IMR-90 (cell line): ENCODE data around the gene RUNX2. TPM values are rescaled to one million over a fixed set of nuclear protein-coding genes. Genes with fewer than 3 reads are reported as not detected.

Source experiments
- ATAC-seq: fragments of 200-7000 bp; cut with Tn5 transposase; 2 replicates; pipeline ENCODE4 v1.9.1; 2020; ENCODE audit warnings: low read depth, mild to moderate bottlenecking, moderate library complexity
- BruUV-seq: library from RNA; stranded (reverse); fragments of 400-500 nt; replicated peaks from 2 replicates; lab custom pipeline; 2021; lab: Mats Ljungman, UMichigan
- CTCF ChIA-PET: fragments of 300-600 bp; formaldehyde crosslinking; extraction: SDS; loops from one replicate; lab custom pipeline; 2021; ENCODE audit warnings: antibody characterized with exemption; lab: Yijun Ruan, JAX
- POLR2A ChIA-PET: fragments of 300-600 bp; sonication (Branson Sonifier 250); formaldehyde crosslinking; loops from one replicate; lab custom pipeline; 2022; ENCODE audit warnings: antibody characterized with exemption; ENCODE audit not compliant: unreplicated experiment; lab: Charles Lee
- DNase-seq: peaks from one replicate; pipeline ENCODE4 v3.0.0; 2013
- H2AFZ ChIP-seq: replicated peaks from 2 replicates; pipeline ENCODE3; 2013; ENCODE audit warnings: low read length, mild to moderate bottlenecking; ENCODE audit not compliant: poor library complexity
- H2AK5ac ChIP-seq: 2 replicates; pipeline ENCODE4 v1.6.1; 2013; ENCODE audit warnings: low read depth, low read length, inconsistent platforms
- H2AK9ac ChIP-seq: replicated peaks from 2 replicates; pipeline ENCODE3; 2013; ENCODE audit warnings: mild to moderate bottlenecking, low read depth, low read length, moderate library complexity; ENCODE audit not compliant: poor library complexity
- H2BK120ac ChIP-seq: 2 replicates; pipeline ENCODE4 v1.6.1; 2013; ENCODE audit warnings: low read depth, low read length, inconsistent platforms
- H2BK15ac ChIP-seq: 3 replicates; pipeline ENCODE4 v1.6.1; 2013; ENCODE audit warnings: low read depth, low read length, inconsistent platforms
- H2BK20ac ChIP-seq: 2 replicates; pipeline ENCODE4 v1.6.1; 2013; ENCODE audit warnings: low read depth, mild to moderate bottlenecking, inconsistent platforms, low read length, moderate library complexity
- H2BK5ac ChIP-seq: 2 replicates; pipeline ENCODE4 v1.6.1; 2013; ENCODE audit warnings: mild to moderate bottlenecking, low read depth, low read length, inconsistent platforms; ENCODE audit not compliant: poor library complexity, severe bottlenecking
- H3K14ac ChIP-seq: replicated peaks from 2 replicates; pipeline ENCODE4 v1.6.1; 2013; ENCODE audit warnings: low read depth, low read length, inconsistent platforms
- H3K18ac ChIP-seq: 2 replicates; pipeline ENCODE4 v1.6.1; 2013; ENCODE audit warnings: low read depth, low read length, control low read depth
- H3K23ac ChIP-seq: 2 replicates; pipeline ENCODE4 v1.6.1; 2013; ENCODE audit warnings: low read depth, low read length, inconsistent platforms
- H3K27ac ChIP-seq: 2 replicates; pipeline ENCODE4 v1.5.1; 2013; ENCODE audit warnings: mild to moderate bottlenecking, control low read depth, low read length; ENCODE audit not compliant: insufficient read depth
- H3K27me3 ChIP-seq: 2 replicates; pipeline ENCODE4 v1.6.1; 2013; ENCODE audit warnings: low read length; ENCODE audit not compliant: control insufficient read depth, insufficient read depth
- H3K36me3 ChIP-seq: 2 replicates; pipeline ENCODE4 v1.6.1; 2013; ENCODE audit warnings: low read length, mixed read lengths; ENCODE audit not compliant: control insufficient read depth, insufficient read depth
- H3K4ac ChIP-seq: 2 replicates; pipeline ENCODE4 v1.6.1; 2013; ENCODE audit warnings: low read depth, low read length, inconsistent platforms
- H3K4me1 ChIP-seq: 2 replicates; pipeline ENCODE4 v1.6.1; 2013; ENCODE audit warnings: low read length, mixed read lengths; ENCODE audit not compliant: control insufficient read depth, insufficient read depth
- H3K4me2 ChIP-seq: 2 replicates; pipeline ENCODE4 v1.6.1; 2013; ENCODE audit warnings: low read depth, mild to moderate bottlenecking, control low read depth, low read length, moderate library complexity
- H3K4me3 ChIP-seq: 2 replicates; pipeline ENCODE4 v1.5.1; 2013; ENCODE audit warnings: low read depth, mild to moderate bottlenecking, control low read depth, low read length, moderate library complexity; ENCODE audit not compliant: insufficient read depth
- H3K56ac ChIP-seq: 2 replicates; pipeline ENCODE4 v1.6.1; 2013; ENCODE audit warnings: low read length, inconsistent platforms; ENCODE audit not compliant: insufficient read depth; ENCODE audit errors: extremely low read depth
- H3K79me1 ChIP-seq, 2 experiments: 2 replicates each; pipeline ENCODE4 v1.6.1; 2013; ENCODE audit warnings: low read length in 2 of 2, inconsistent platforms in 1 of 2, low read depth in 1 of 2
- H3K9ac ChIP-seq: 2 replicates; pipeline ENCODE4 v1.6.1; 2013; ENCODE audit warnings: low read depth, low read length, control low read depth
- H3K9me1 ChIP-seq: 2 replicates; pipeline ENCODE4 v1.6.1; 2013; ENCODE audit warnings: low read length, inconsistent platforms; ENCODE audit not compliant: insufficient read depth
- H3K9me3 ChIP-seq: 2 replicates; pipeline ENCODE4 v1.6.1; 2013; ENCODE audit warnings: low read length; ENCODE audit not compliant: control insufficient read depth, insufficient read depth
- H4K20me1 ChIP-seq: 2 replicates; pipeline ENCODE4 v1.6.1; 2013; ENCODE audit warnings: low read length, inconsistent platforms; ENCODE audit not compliant: insufficient read depth
- H4K5ac ChIP-seq: 2 replicates; pipeline ENCODE4 v1.6.1; 2013; ENCODE audit warnings: mild to moderate bottlenecking, low read depth, low read length, control low read depth
- H4K8ac ChIP-seq, 2 experiments: 2 replicates each; pipeline ENCODE4 v1.6.1; 2013; ENCODE audit warnings: low read depth in 2 of 2, low read length in 2 of 2, control low read depth in 1 of 2, inconsistent platforms in 1 of 2
- H4K91ac ChIP-seq: 2 replicates; pipeline ENCODE4 v1.6.1; 2013; ENCODE audit warnings: low read depth, low read length, inconsistent platforms; ENCODE audit not compliant: insufficient read depth
- BHLHE40 ChIP-seq: fragments of 150-350 bp; IDR thresholded peaks from 2 replicates; pipeline ENCODE4 v1.6.1; 2016; ENCODE audit warnings: mild to moderate bottlenecking, low read depth, low read length
- CEBPB ChIP-seq: IDR thresholded peaks from 2 replicates; pipeline ENCODE4 v1.6.1; 2012; ENCODE audit warnings: low read depth, low read length, improper control_type of control experiment
- CHD1 ChIP-seq: IDR thresholded peaks from 2 replicates; pipeline ENCODE4 v1.6.1; 2012; ENCODE audit warnings: low read depth, low read length, improper control_type of control experiment
- CTCF ChIP-seq: conservative IDR thresholded peaks from 2 replicates; pipeline ENCODE4 v1.5.1; 2012; ENCODE audit warnings: mild to moderate bottlenecking, low read depth, low read length, improper control_type of control experiment
- ELK1 ChIP-seq: fragments of 150-350 bp; IDR thresholded peaks from 2 replicates; pipeline ENCODE4 v1.6.1; 2016; ENCODE audit warnings: low read depth, mild to moderate bottlenecking, low read length, moderate library complexity, borderline replicate concordance
- FOS ChIP-seq: fragments of 150-350 bp; IDR thresholded peaks from 2 replicates; pipeline ENCODE4 v1.6.1; 2016; ENCODE audit warnings: low read depth, low read length
- MAFK ChIP-seq: IDR thresholded peaks from 2 replicates; pipeline ENCODE4 v1.6.1; 2012; ENCODE audit warnings: low read depth, low read length, improper control_type of control experiment
- MAZ ChIP-seq: IDR thresholded peaks from 2 replicates; pipeline ENCODE4 v1.6.1; 2012; ENCODE audit warnings: low read depth, mild to moderate bottlenecking, low read length, improper control_type of control experiment, moderate library complexity, borderline replicate concordance
- MXI1 ChIP-seq: IDR thresholded peaks from 2 replicates; pipeline ENCODE4 v1.6.1; 2012; ENCODE audit warnings: low read depth, mild to moderate bottlenecking, low read length, moderate library complexity, borderline replicate concordance
- NFE2L2 ChIP-seq: fragments of 150-350 bp; IDR thresholded peaks from 2 replicates; pipeline ENCODE4 v1.6.1; 2016; ENCODE audit warnings: low read depth, mild to moderate bottlenecking, low read length
- POLR2A ChIP-seq: IDR thresholded peaks from 2 replicates; pipeline ENCODE4 v1.6.1; 2012; ENCODE audit warnings: mild to moderate bottlenecking, low read depth, low read length
- RAD21 ChIP-seq: IDR thresholded peaks from 2 replicates; pipeline ENCODE4 v1.6.1; 2012; ENCODE audit warnings: low read length, improper control_type of control experiment
- RCOR1 ChIP-seq: IDR thresholded peaks from 2 replicates; pipeline ENCODE4 v1.6.1; 2012; ENCODE audit warnings: mild to moderate bottlenecking, low read length, improper control_type of control experiment; ENCODE audit not compliant: insufficient replicate concordance
- RFX5 ChIP-seq: IDR thresholded peaks from 2 replicates; pipeline ENCODE4 v1.8.0; 2012; ENCODE audit warnings: low read depth, mild to moderate bottlenecking, low read length, moderate library complexity
- SMC3 ChIP-seq: fragments of 150-350 bp; IDR thresholded peaks from 2 replicates; pipeline ENCODE4 v1.6.1; 2016; ENCODE audit warnings: low read depth, mild to moderate bottlenecking, antibody characterized with exemption, low read length, moderate library complexity
- USF2 ChIP-seq: fragments of 150-350 bp; IDR thresholded peaks from 2 replicates; pipeline ENCODE4 v1.6.1; 2017; ENCODE audit warnings: mild to moderate bottlenecking, antibody characterized with exemption, low read length, low read depth
- dilution Hi-C: fragments of 300-500 bp; cut with HindIII; formaldehyde crosslinking; loops from one replicate; pipeline ENCODE4 v1.14.3; 2018; ENCODE audit warnings: low sequenced_read_pairs; ENCODE audit not compliant: unreplicated experiment
- in situ Hi-C: fragments of 300-500 bp; cut with MboI; formaldehyde crosslinking; loops from 3 replicates; pipeline ENCODE4 v1.14.3; 2019; ENCODE audit warnings: low sequenced_read_pairs, inconsistent platforms, mixed read lengths
- intact Hi-C: fragments of 100-400 bp; cut with micrococcal nuclease; formaldehyde crosslinking; loops from 2 replicates; pipeline ENCODE4 v1.10.0; 2022
- polyA plus RNA-seq, 3 experiments: library from polyadenylated mRNA; depleted of rRNA; stranded (reverse); fragments of >200 nt; gene quantifications; 2 replicates each; pipeline ENCODE4 v1.2.3, GENCODE V29; 2012; ENCODE audit warnings: low replicate concordance in 1 of 3
- total RNA-seq: library from RNA; depleted of rRNA; stranded (reverse); fragments of >200 nt; gene quantifications from 2 replicates; pipeline ENCODE4 v1.2.3, GENCODE V29; 2012

RUNX2 gene
- total and polyA plus RNA-seq, 2 of the 4 experiments (the other 2 are of a cell fraction), result 2.3 to 4.7 TPM

GRCh38 chr6:45367999-45368398, 39.9 kb downstream of the RUNX2 start:
- no peaks in the 10 kb centered on the region for H3K9me3 ChIP-seq
- no peak overlapping the region for H3K4me3 ChIP-seq
- ChIA-PET CTCF (interaction anchor here (0.7 kb wide), 1 partner anchor 662 kb away, joined by 4 read pairs; no protein-coding TSS in a partner anchor), POLR2A (no interaction called here)
- H3K14ac ChIP-seq, result no peak overlapping the region
- no TSS peak for BruUV-seq
- dilution Hi-C loops, result no loop called here
- no peak overlapping the region for H3K4ac ChIP-seq
- H2AK9ac ChIP-seq, result no peak overlapping the region
- H3K36me3 ChIP-seq, result no peaks in the 10 kb centered on the region
- no peak overlapping the region for H3K27ac ChIP-seq
- H3K4me1 ChIP-seq, result no peaks in the 10 kb centered on the region; the same call in none of the 2 replicates
- H4K5ac ChIP-seq, result no peak overlapping the region
- no peak overlapping the region for H2BK15ac ChIP-seq
- DNase-seq (no peak), ATAC-seq (no peak)
- intact Hi-C loops, result loop anchor here (5.0 kb wide), 1 partner anchor 41 kb away; the partner anchor contains the start of gene RUNX2
- H3K23ac ChIP-seq, result no peak overlapping the region
- H2AFZ ChIP-seq, result no peak overlapping the region
- no peak overlapping the region for H4K91ac ChIP-seq
- H3K9ac ChIP-seq, result no peak overlapping the region
- no peak overlapping the region for H2BK5ac ChIP-seq
- no peaks in the 10 kb centered on the region for H3K27me3 ChIP-seq
- no peaks in the 10 kb centered on the region for H3K9me1 ChIP-seq
- no peak overlapping the region for H3K18ac ChIP-seq
- no peak overlapping the region for H2BK120ac ChIP-seq
- in situ Hi-C loops, result no loop called here
- no peak for TF ChIP-seq RCOR1
- TF ChIP-seq FOS, result no peak
- TF ChIP-seq SMC3, result no peak
- TF ChIP-seq CEBPB, result no peak
- no peak for TF ChIP-seq CHD1
- no peak for TF ChIP-seq BHLHE40
- no peak for TF ChIP-seq POLR2A
- TF ChIP-seq ELK1, result no peak
- TF ChIP-seq NFE2L2, result no peak
- no peak for TF ChIP-seq CTCF
- no peak for TF ChIP-seq USF2
- TF ChIP-seq MAZ, result no peak
- no peak for TF ChIP-seq RAD21
- no peak for TF ChIP-seq MAFK
- no peak for TF ChIP-seq MXI1
- no peak for TF ChIP-seq RFX5
- H3K4me2 ChIP-seq, result no peak overlapping the region
- H3K79me1 ChIP-seq, result peaks cover 0 to 2% of the 10 kb centered on the region in 2 experiments; a peak in 1 of 4 replicates
- no peak overlapping the region for H4K8ac ChIP-seq
- no peaks in the 10 kb centered on the region for H4K20me1 ChIP-seq
- H2BK20ac ChIP-seq, result no peak overlapping the region
- H3K56ac ChIP-seq, result no peak overlapping the region
- no peak overlapping the region for H2AK5ac ChIP-seq
